GDM1 (cell line): ENCODE results near the gene TENT4A.

Source experiments
- DNase-seq: peaks from one replicate; lab custom pipeline; 2025; lab: John Stamatoyannopoulos, UW

Gene TENT4A

GRCh38 chr5:6718161-6718681 is 5.0 kb downstream of the TENT4A start:
- no peak for DNase-seq

GRCh38 chr5:6718718-6719117 is 5.5 kb downstream of the TENT4A start:
- DNase-seq, result no peak

DNA sequence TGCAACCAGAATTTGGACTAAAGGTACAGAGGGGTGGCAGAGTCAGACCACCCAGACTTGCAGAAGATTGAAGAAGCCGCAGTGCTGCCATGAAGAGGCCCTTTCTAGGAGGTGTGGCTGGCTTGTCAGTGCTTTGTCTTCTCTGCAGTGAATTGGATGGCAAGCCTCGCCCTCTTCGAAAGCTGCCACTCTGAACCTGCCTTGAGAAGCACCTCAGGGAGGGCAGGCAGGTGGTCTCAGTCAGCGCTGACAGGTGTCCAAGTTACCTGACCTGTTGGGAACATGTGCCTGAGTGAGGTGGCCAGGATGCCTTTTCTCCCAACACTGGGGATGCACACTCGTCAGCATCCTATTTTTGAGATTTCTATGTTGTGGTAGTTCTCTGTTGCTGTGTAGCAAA is 6.2 kb downstream of the TENT4A start:
- no peak for DNase-seq

GRCh38 chr5:6719896-6720560 is 6.8 kb downstream of the TENT4A start:
- DNase-seq, result no peak

GRCh38 chr5:6720561-6720921 is 7.3 kb downstream of the TENT4A start:
- no peak for DNase-seq

- no peak for DNase-seq
Observed at GRCh38 chr5:6721442-6721841, 8.2 kb downstream of the TENT4A start.

GRCh38 chr5:6722015-6722414 is 8.8 kb downstream of the TENT4A start:
- no peak for DNase-seq

DNA sequence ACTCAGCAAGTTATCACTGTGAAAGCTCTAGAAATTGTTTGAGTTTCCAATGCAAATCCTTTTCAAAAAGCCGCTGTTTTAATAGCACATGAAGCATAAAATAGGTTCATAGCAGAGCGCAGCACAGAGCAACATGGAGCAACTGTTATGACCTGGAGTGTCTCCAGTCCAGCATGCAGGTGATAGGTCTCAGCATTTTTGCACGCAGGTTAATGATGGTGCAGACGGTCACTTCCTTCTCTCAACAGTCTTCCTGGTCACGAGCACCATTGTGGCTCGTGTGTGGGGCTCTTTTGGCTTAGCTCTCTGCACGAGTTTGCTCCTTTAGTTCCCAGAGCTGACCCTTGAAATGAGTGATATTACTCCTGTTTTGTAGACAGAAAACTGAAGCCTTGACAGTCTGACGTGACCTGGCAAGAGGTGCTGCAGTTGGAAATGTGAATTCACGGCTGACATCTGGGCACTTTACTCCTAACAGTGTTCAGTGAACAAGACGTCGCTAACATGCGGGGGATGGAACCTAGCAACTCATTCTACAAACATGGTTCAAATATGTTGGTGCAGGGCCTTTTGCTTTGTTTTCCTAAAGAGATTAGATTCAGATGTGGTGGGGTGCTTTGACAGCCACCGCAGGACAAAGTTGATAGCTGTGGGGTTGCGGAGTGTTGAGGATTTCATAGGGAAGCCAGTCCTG is 10.0 kb downstream of the TENT4A start:
- no peak for DNase-seq

DNA sequence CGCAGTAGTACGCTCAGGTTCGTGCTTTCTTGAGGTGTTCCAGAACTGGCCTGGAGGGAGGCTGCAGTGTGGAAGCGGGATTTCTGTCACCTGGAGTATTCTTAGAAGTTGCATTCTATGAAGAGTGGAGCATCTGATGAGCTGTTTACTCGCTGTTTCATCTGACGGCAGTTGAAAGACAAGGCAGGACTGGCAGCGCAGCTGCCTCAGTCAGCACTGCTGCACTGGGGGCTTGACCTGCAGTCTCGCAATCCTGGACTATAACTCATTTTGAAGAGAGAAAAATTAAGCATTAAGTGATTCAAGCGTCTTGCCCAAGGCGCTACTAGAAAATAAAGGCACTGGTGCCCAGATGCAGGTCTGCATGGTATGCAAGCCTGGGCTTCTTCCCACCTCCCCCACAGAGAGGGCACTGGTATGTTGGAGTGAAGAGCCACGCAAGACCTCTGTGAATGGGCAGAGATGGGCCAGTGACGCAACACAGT is 10.6 kb downstream of the TENT4A start:
- DNase-seq, result no peak

DNA sequence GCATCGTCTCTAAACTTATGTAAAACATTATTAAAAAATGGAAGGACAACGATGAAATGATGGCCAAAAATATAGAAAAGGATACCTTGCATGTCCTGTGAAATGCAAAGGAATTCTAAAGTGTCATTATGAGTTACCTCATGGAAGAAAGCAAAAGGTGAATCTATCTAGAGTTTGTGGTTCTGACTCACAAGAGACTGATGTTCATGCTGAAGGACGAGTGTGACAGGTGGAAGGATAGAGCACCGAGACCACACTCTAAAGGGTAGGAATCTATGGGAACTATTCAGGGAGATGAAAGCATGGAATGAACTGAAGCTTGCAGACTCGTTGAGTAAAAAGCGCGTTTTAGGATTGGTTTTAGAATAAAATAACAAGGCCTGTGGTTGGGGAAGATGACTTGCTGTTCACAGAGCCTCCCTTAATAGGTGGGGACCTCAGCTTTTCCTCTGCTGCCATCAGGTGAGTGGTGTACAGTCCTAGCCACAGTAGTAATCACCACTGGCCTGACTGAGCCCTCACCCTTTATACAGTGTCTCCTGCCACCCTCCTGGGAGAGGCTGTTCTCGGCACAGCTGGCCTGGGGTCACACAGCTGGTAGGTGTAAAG is 11.2 kb downstream of the TENT4A start:
- DNase-seq, result no peak

DNA sequence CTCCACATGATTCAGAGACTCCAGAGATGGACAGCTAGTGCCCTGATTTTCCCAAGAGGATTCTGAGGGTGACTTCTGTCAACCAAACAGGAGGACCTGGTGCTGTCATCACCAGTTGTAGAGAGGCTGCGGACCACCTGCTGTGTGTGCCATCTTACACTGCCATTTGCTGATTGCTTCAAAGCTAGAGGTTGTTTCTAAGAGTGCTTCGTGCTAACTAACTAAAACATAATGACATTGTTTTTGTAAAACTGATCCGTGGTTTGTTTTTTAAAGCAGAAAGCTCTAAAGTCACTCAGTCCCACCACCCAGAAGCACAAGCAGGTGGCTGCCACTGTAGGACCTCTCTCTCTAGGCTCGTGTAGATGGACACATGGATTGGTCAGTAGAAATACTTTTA is 12.2 kb downstream of the TENT4A start:
- no peak for DNase-seq

GRCh38 chr5:6726006-6726405 is 12.8 kb downstream of the TENT4A start:
- DNase-seq, result no peak

GRCh38 chr5:6727231-6727630 is 14.0 kb downstream of the TENT4A start:
- no peak for DNase-seq

DNA sequence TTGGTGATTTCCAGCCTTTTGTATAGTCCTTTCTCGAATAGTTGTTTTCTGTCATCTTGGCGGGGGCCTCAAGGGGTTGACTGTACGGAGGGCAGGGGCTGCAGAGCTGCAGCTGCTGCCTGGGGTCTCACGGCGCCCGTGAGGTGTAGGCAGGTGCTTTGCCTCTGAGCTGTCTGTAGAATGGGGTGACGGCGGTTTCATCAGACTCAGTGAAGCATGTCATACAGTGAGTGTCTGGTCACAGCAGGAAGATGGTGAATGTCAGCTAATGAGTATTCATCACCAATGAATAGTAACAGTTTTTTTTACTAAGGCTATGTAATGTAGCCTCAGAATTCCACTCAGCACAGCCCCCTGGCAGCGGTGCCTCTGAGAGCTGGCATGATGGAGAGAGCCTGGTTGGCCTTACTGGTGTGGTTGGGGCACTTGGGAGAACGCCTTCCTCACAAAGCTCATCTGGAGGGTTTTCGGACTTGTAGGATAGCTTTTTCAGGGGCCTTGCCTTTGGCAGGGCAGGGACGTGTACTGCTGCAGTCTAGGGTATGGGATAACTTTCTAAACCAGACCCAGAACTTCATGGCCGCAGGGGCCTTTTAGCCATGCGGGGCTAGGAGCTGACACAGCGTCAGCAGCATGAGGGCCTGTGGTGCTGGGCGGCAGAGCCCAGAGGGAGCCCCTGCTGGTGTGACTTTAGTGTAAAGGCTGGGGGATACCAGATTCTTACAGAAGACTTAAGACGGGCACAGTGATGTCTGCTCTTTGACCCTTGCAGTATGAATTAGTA is 15.0 kb downstream of the TENT4A start:
- no peak for DNase-seq

GRCh38 chr5:6728795-6729183 is 15.6 kb downstream of the TENT4A start:
- no peak for DNase-seq

DNA sequence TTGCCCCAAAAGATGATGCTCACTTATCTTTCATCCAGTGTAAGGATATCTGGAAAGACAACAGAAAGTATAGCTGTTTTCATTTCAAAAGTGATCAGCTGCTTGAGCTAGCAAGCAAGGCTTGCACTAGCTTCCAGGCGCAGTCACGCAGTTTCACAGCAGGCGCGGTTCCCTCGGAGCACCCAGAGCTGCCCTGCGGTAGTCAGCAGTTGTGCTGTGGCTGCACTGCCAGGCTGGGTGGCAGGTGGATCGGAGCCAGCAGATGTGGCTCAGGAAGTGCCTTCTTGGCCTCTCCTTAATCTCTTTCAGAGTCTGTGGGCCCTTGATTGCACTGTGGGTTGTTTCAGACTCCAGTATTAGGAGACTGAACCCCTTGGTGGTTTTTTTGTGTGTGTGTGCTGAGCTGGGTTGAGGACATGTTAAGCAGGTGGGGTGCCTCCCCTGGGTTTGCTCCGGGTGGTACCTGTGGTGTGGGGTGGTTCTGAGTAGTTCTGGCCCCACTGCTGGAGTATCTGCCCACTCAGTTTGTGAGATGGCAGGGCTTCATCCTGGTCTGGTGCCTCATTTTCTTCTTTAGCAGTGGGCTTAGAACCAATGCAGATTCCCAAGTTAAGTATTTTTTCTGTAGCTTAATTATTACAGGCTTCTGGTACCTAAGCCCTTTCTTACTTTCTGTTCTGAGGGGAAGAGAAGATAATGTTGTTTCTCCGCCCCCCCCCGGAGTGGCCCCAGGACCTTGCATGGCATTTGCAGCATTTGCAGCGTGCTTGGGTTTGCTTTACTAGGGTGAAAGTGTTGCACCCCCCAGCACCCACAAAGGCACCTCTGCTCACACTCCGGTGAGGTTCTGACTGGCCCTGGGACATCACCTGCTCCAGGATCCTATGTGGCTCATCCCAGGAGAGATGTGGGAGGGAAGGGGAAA is 16.4 kb downstream of the TENT4A start:
- DNase-seq, result peak; percentile 8

DNA sequence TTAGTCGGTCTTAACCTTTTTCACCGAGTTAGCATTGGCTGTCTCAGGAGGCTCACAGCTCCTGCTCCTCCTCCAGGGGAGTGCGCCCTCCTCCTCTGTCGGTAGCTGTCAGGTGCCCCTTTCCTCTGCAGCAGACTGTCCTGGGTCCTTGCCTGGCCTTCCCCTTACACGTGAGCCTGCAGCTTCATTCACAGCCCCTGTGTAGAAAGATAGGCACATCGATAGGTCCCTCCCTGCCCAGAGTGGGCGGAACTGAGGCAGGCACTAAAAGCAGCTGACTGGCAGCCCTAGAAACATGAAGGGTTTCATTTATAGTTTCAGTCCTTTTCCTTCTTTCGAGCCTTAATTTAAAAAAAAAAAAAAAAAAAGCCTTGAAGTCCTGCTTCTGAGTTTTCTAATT is 17.2 kb downstream of the TENT4A start:
- no peak for DNase-seq

GRCh38 chr5:6730807-6731206 is 17.6 kb downstream of the TENT4A start:
- DNase-seq, result no peak

DNA sequence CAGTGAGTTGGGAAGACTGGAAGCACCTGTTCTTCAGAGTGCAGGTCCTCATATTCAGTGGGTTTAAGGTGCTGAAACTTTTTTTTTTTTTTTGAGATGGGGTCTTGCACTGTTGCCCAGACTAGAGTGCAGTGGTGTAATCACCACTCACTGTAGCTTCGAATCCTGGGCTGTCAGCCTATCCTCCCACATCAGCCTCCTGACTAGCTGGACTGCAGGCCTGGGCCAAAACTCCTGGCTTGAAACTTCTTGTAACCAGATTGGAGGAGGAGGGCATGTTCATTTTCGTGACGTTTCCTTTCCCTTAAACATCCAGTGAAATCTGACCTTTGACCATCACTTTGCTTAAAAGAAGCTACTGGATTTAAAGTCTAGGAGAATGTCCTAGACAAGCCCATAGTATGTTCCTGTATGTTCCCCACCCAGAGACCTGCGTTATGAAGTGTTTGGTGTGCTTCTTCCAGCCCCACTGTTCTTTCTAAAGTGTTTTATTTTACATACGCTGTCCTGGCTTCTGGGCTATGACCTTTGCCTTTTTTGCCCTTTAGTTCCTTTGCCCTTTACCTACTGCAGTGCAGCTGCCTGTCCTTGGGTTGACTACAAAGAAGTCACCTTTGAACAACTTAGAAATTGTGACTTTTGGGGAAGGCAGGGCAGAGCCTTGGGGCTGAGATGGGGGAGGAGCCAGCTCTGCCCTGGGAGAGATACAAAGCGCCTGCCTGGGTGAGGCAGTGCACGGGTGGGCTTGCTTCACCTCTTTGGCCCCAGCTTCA is 18.4 kb downstream of the TENT4A start:
- no peak for DNase-seq

- DNase-seq, result no peak
Observed at GRCh38 chr5:6732634-6733410, 19.6 kb downstream of the TENT4A start.
